Measurements from ENCODE around the gene CST9. TPM values are rescaled to one million over a fixed set of nuclear protein-coding genes. Genes with fewer than 3 reads are reported as not detected.
"Not testable (repeated sequence)": the region's sequence is repeated elsewhere in the genome, so short reads cannot be mapped to it uniquely, and the experiment has no call there.

Gene CST9
- total RNA-seq, 6 experiments from 2014 or later: not detected

DNA sequence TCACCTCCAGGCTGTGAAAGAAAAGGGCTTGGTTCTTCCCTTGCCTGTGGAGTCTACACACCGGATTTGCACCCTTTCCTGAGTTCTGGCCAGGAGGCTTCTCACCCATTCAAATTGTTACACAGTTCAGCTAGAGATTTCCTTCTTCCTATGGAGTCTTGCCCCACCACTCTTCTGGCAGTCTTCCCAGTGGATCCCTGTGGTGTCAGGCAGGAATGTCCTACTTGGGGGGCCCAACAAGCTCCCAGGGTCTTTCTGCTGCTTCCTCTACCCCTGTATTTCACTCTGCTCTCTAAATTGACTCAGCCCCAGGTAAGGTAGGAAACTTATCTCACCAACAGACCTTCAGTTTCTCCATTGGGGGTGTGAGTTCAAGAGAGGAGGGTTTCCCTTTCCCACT is 23.4 kb downstream of the CST9 start:
- H3K27me3 Mint-ChIP-seq (ENCODE audit: insufficient read depth): peaks cover 6% of the 10 kb centered on the region

DNA sequence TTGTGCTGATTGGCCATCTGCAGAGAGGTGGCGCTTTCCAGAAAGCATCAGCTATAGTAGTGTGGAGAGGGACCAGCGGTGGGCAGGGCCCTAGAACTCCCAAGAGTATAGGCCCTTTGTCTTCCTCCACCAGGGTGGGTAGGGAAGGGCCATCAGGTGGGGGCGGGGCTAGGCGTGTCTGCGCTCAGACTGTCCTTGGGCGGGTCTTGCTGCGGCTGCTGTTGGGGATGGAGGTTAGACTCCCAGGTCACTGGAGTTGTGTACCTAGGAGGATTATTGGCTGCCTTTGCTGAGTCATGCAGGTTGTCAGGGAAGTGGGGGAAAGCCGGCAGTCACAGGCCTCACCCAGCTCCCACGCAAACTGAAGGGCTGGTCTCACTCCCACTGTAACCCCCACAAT is 23.9 kb downstream of the CST9 start:
- H3K36me3 Mint-ChIP-seq (ENCODE audit: low read depth): not testable (repeated sequence)

More for the DNA sequence above, 23.4 kb downstream of the CST9 start:
- TF ChIP-seq, protein P1, sequence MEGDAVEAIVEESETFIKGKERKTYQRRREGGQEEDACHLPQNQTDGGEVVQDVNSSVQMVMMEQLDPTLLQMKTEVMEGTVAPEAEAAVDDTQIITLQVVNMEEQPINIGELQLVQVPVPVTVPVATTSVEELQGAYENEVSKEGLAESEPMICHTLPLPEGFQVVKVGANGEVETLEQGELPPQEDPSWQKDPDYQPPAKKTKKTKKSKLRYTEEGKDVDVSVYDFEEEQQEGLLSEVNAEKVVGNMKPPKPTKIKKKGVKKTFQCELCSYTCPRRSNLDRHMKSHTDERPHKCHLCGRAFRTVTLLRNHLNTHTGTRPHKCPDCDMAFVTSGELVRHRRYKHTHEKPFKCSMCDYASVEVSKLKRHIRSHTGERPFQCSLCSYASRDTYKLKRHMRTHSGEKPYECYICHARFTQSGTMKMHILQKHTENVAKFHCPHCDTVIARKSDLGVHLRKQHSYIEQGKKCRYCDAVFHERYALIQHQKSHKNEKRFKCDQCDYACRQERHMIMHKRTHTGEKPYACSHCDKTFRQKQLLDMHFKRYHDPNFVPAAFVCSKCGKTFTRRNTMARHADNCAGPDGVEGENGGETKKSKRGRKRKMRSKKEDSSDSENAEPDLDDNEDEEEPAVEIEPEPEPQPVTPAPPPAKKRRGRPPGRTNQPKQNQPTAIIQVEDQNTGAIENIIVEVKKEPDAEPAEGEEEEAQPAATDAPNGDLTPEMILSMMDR (IDR thresholded peaks at IDR 0.05): no peak
- DNase-seq: no peak
- H3K4me3 Mint-ChIP-seq: no peak overlapping the region
- no peaks in the 10 kb centered on the region for H3K36me3 Mint-ChIP-seq (ENCODE audit: low read depth)
- no peaks in the 10 kb centered on the region for H3K4me1 Mint-ChIP-seq (ENCODE audit: low read depth)
- H3K9me3 Mint-ChIP-seq: no peaks in the 10 kb centered on the region
- H3K27ac Mint-ChIP-seq: no peak overlapping the region

DNA sequence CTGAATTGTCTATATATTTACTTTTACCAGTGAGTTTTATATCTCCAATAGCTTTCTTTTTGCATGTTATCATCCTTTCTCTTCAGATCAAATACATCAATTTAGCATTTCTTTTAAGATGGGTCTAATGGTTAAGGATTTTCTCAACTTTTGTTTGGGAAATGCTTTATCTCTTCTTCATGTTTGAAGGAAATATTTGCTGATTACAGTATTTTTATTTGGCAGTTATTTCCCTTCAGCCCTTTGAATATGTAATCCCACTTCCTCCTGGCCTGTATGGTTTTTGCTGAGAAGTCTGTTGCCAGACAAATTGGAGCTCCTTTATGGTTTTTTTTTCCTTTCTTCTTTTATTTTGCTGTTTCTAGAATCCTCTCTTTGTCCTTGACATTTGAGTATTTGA is 30.7 kb downstream of the CST9 start:
- no peaks in the 10 kb centered on the region for H3K36me3 Mint-ChIP-seq (ENCODE audit: low read depth)
- no peaks in the 10 kb centered on the region; the same call in 1 of the 2 replicates for H3K27me3 Mint-ChIP-seq (ENCODE audit: insufficient read depth)
- H3K4me3 Mint-ChIP-seq: no peak overlapping the region

More for the DNA sequence above, 23.9 kb downstream of the CST9 start:
- H3K9me3 Mint-ChIP-seq; H3K4me1 Mint-ChIP-seq (ENCODE audit: low read depth); H3K27ac Mint-ChIP-seq; DNase-seq; H3K27me3 Mint-ChIP-seq (ENCODE audit: insufficient read depth); H3K4me3 Mint-ChIP-seq: not testable (repeated sequence)

DNA sequence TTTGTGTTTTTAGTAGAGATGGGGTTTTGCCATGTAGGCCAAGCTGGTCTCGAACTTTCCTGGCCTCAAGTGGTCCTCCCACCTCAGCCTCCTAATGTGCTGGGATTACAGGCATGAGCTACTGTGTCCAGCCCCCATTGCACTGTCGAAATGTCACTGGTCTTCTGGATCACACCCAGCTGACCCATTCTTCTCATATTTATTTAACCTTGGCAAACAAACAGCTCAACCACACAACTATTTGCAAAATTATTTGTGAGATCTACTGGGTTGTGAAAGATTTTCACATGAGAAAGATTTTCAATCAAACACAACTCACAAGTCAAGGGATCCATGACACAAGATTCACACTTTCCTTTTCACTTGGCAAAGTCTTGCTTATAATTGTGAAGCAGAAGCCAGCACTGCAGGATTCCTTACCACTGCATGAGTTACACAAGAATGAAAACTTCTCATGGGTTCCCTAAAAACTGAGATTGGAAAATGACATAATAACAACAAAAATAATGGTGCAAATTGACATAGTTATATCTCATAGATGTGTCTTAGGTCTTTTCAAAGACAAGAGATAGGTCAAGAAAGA is 35.4 kb downstream of the CST9 start:
- no peak for DNase-seq
- no peaks in the 10 kb centered on the region for H3K9me3 Mint-ChIP-seq
- H3K4me3 Mint-ChIP-seq: no peak overlapping the region
- TF ChIP-seq, protein P1 (IDR thresholded peaks at IDR 0.05): no peak
- no peak overlapping the region for H3K27ac Mint-ChIP-seq
- H3K36me3 Mint-ChIP-seq (ENCODE audit: low read depth): no peaks in the 10 kb centered on the region
- peaks cover 6% of the 10 kb centered on the region; the same call in 1 of the 2 replicates for H3K27me3 Mint-ChIP-seq (ENCODE audit: insufficient read depth)
- no peaks in the 10 kb centered on the region for H3K4me1 Mint-ChIP-seq (ENCODE audit: low read depth)

More for the DNA sequence above, 30.7 kb downstream of the CST9 start:
- TF ChIP-seq, protein P1 (IDR thresholded peaks at IDR 0.05): no peak
- H3K27ac Mint-ChIP-seq: no peak overlapping the region
- H3K4me1 Mint-ChIP-seq (ENCODE audit: low read depth): no peaks in the 10 kb centered on the region
- DNase-seq: no peak
- H3K9me3 Mint-ChIP-seq: no peaks in the 10 kb centered on the region

DNA sequence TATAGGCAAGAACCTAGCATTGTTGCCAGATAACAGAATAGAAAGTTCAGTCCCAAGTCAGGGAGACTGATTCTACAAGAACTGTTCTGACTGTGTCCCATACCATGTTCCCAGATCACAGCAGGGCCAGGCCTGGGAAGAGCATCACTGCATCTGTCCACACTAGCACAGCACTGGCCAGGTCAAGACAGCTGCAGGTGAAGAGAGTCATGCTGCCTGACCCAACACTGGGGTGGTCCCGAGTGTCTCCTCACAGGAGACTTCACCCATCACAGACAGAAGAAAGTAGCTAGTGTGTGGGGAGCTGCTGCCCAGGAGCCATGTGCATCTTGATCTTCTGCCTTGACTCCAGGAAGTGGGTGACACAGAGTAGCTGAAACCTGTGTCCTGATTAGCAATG is 36.1 kb downstream of the CST9 start:
- Mint-ChIP-seq H3K9me3 (no peaks in the 10 kb centered on the region), H3K4me1 (ENCODE audit: low read depth) (no peaks in the 10 kb centered on the region), H3K27me3 (ENCODE audit: insufficient read depth) (peaks cover 6% of the 10 kb centered on the region; the same call in 1 of the 2 replicates), H3K36me3 (ENCODE audit: low read depth) (no peaks in the 10 kb centered on the region), H3K4me3 (no peak overlapping the region), H3K27ac (no peak overlapping the region)
- DNase-seq: no peak
- TF ChIP-seq, protein P1 (IDR thresholded peaks at IDR 0.05): no peak

DNA sequence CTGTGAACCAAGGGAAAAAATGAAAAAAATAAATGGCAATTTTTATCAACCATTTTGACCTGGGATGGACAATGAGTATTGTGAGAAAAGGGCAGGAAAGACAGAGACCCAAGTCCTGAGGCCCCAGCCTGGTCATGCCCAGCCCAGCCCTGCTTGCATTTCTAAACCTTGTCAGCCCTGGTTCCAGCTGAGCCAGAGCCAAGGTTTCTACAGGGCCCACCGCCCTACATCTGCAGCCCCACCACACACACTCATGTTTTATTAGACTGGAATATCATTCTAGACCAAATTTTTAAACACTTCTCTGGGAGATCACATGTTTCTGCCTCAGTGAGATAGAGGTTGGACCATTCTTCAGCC is 36.8 kb downstream of the CST9 start:
- DNase-seq: no peak
- no peaks in the 10 kb centered on the region for H3K36me3 Mint-ChIP-seq (ENCODE audit: low read depth)
- no peak overlapping the region for H3K4me3 Mint-ChIP-seq

More for the DNA sequence above, 36.8 kb downstream of the CST9 start:
- Mint-ChIP-seq H3K27ac (no peak overlapping the region), H3K27me3 (ENCODE audit: insufficient read depth) (peaks cover 6% of the 10 kb centered on the region; the same call in 1 of the 2 replicates), H3K4me1 (ENCODE audit: low read depth) (no peaks in the 10 kb centered on the region), H3K9me3 (no peaks in the 10 kb centered on the region)
- TF ChIP-seq, protein P1 (IDR thresholded peaks at IDR 0.05): no peak

All from HFFc6 (cell line).